Activated naive CD8-positive, alpha-beta T cell treated with anti-CD3 and anti-CD28 coated beads, Interleukin-2, amount 10 ng/mL, durations not matched to agents 7 days and 5 days (primary cell): ENCODE data around the gene SYS1. TPM values are rescaled to one million over a fixed set of nuclear protein-coding genes. Genes with fewer than 3 reads are reported as not detected.

Experiments
- ATAC-seq: fragments of 150-1000 bp; cut with Tn5 transposase; one replicate; pipeline ENCODE4 v1.10.0; 2021; ENCODE audit warnings: low read depth, moderate library complexity
- POLR2A ChIA-PET: fragments of 350-600 bp; sonication (Branson Sonifier 250); formaldehyde crosslinking; loops from one replicate; lab custom pipeline; 2021; ENCODE audit warnings: antibody characterized with exemption; lab: Charles Lee
- DNase-seq: peaks from one replicate; pipeline ENCODE4 v3.0.0; 2021
- H3K27ac Mint-ChIP-seq: one replicate; pipeline ENCODE4 v1.8.0; 2022; ENCODE audit warnings: mild to moderate bottlenecking, mixed read lengths
- H3K27me3 Mint-ChIP-seq: one replicate; pipeline ENCODE4 v1.8.0; 2022; ENCODE audit warnings: mild to moderate bottlenecking, moderate library complexity, mixed read lengths
- H3K36me3 Mint-ChIP-seq: one replicate; pipeline ENCODE4 v1.8.0; 2021; ENCODE audit warnings: mild to moderate bottlenecking, mixed read lengths
- H3K4me1 Mint-ChIP-seq: one replicate; pipeline ENCODE4 v1.8.0; 2021; ENCODE audit warnings: mixed read lengths
- H3K4me3 Mint-ChIP-seq: one replicate; pipeline ENCODE4 v1.8.0; 2022; ENCODE audit warnings: mild to moderate bottlenecking, moderate library complexity, mixed read lengths
- H3K9me3 Mint-ChIP-seq: one replicate; pipeline ENCODE4 v1.8.0; 2021; ENCODE audit warnings: mixed read lengths
- total RNA-seq, 2 experiments: library from RNA; stranded (reverse); gene quantifications; one replicate each; pipeline ENCODE4 v1.2.3, GENCODE V29; 2021

SYS1 gene
- total RNA-seq, 2 experiments from 2014 or later, result 34.9 to 38.6 TPM

DNA sequence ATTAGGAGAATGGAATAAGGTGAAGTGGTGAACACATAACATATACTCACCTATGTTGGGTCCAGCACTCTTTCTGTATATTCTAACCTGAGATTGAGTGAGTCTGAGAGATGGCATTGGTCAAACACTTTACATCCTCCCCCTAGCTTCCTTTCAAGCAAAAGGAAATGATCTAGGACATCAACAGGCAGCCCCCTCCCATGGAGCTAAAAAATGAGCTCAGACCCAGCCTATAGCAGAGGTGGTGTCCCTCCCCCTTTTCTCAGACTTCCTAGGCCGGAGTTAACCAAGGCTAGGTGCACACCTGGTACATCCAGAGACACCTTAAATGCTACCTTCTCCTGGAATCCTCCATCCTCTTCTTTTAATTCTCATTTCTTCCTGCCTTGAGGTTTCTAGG, 9.2 kb upstream of the SYS1 start:
- Mint-ChIP-seq H3K9me3 (no peaks in the 10 kb centered on the region), H3K4me3 (no peak overlapping the region), H3K27ac (no peak overlapping the region), H3K4me1 (peaks cover 47% of the 10 kb centered on the region), H3K36me3 (no peaks in the 10 kb centered on the region), H3K27me3 (no peaks in the 10 kb centered on the region)
- DNase-seq, result no peak
- no peak for ATAC-seq
- POLR2A ChIA-PET, result interaction anchor here (1.2 kb wide), 1 partner anchor 9 kb away, joined by 3 read pairs; the partner anchor contains the start of gene SYS1

DNA sequence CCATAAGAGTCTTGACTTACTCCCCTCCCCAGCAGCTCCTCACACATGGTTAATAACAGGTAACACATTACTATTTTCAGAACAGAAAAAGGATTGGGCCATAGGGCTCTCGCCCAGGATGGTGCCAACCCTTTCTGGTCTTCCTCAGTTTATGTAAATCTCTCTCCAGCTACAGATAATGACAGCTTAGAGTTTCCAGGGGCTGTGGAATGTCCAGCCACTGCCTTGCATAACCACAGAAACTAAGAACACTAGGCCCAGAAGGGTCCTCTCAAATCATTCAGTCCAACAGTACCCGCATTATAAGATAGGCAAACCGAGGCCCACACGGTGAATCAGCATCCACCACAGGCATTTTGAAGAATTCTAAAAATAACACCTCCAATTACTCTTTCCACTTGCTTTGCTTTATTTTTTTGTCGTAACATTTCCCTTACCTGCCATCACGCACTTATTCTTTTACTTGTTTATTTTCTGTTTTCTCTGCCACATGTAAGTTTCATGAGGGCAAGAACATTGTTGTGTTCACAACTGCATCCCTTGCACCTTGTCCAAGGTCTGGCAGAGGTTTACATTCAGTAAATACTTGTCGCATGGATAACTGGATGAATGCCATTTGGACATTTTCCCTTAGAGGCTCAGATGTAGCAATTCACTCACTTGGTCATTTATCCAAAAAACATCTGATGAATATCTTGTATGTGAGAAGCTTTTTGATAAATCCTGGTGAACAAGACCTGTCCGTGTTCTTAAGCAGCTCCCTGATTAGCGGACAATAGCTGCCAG, 8.3 kb upstream of the SYS1 start:
- Mint-ChIP-seq H3K4me3 (no peak overlapping the region), H3K36me3 (no peaks in the 10 kb centered on the region), H3K27ac (no peak overlapping the region), H3K27me3 (no peaks in the 10 kb centered on the region), H3K9me3 (no peaks in the 10 kb centered on the region), H3K4me1 (peaks cover 48% of the 10 kb centered on the region)
- POLR2A ChIA-PET, result no interaction called here
- no peak for ATAC-seq
- no peak for DNase-seq

DNA sequence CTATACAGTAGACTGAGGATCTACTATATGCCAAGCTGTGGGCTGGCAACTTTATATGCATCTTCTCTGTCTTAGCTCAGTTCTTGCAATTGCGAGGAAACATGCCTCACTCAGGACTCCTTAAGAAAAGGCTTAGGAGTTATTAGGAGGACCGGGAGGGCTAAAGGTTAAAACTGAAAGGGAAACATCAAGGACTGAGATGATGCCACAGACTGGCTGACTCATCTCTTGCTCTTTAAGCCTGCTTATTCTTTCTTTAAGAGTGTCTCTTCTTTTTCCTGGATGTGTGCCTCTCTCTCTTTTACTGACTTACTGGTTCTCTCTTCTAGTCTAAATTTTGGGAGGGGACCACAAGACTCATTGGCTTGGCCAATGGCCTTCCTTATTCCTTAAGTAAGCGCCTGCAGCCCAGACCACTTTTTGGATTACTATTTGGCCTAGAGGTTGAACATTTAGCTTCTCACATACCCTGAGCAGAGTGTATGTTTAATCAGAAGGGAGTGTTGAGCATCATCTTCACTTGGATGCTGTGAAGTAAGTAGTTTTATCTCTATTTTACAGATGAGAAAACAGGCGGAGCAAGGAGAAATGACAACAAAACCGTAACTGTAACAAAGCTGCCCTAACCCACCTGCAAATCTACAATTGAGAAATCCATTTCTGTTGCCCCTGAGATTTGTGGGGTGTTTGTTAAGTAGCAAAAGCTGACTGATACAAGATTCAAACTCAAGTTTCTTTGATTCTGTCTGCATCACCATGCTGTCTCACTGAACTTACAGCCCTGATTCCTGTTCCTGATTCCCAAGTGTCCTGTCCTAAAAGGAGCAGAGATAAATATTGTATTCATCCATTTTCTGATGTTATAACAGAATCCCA, 7.5 kb upstream of the SYS1 start:
- peak; percentile 70 for ATAC-seq
- peaks cover 48% of the 10 kb centered on the region for H3K4me1 Mint-ChIP-seq

DNA sequence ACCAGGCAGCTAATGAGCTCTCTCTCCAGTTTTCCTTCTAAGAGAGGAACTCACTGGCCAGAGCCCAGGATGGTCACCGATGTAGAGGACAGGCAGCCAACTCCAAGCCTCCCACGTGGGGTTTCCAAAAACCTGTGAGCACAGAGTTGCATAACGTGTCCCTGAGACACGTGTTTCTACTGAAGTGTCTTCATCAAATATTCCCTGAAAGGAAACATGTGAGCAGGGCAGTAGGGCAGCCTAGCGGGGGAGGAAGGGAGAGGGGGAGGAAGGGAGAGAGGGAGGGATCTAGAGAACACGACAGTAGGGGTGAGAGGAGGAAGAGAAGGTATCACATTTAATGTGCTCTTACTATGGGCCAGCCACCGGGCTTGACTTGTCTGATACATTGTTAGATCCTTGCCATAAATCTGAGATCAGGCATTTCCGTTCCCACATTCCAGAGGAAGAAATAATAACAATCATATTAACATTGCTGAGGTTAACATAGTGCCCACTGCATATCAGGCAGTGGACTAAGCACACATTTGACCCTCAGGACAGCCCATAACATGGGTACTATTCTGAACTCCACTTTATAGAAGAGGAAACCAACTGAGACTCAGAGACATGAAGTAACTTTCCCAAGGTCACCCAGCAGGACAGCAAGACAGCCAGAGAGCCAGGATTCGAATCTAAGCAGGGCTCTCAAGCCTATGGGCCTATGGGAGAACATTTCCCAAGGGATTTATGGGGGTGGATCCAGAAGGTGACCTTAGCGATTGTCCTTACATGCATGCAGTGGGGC, 4.5 kb upstream of the SYS1 start:
- ATAC-seq, result no peak
- Mint-ChIP-seq H3K4me1 (peaks cover 51% of the 10 kb centered on the region), H3K9me3 (no peaks in the 10 kb centered on the region), H3K27ac (no peak overlapping the region), H3K36me3 (no peaks in the 10 kb centered on the region), H3K4me3 (no peak overlapping the region), H3K27me3 (no peaks in the 10 kb centered on the region)
- no peak for DNase-seq
- POLR2A ChIA-PET, result interaction anchor here (1.5 kb wide), 1 partner anchor 15 kb away, joined by 6 read pairs; no protein-coding TSS in a partner anchor

More for the DNA sequence above, 7.5 kb upstream of the SYS1 start:
- H3K9me3 Mint-ChIP-seq, result no peaks in the 10 kb centered on the region
- peak overlapping the region; percentile 57 for H3K4me3 Mint-ChIP-seq
- H3K27ac Mint-ChIP-seq, result peak overlapping the region; percentile 80
- POLR2A ChIA-PET, result no interaction called here
- DNase-seq, result no peak
- no peaks in the 10 kb centered on the region for H3K36me3 Mint-ChIP-seq
- H3K27me3 Mint-ChIP-seq, result no peaks in the 10 kb centered on the region

DNA sequence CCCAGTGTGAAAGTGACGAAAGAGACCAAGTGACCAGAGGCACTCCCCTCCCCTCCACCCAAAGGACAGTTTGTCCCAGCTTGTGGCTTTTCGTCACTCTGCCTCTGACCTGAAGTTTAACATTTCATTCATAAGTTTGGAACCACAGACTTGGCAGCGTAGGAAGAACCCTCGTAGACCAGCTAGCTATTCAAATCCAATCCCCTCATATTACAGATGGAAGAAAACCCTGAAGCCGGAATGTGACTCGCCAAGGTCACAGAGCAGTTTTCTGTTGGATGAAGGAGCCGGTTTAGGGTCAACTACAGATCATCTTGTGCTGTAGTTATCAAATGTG, 3.9 kb upstream of the SYS1 start:
- DNase-seq (no peak), ATAC-seq (no peak)
- POLR2A ChIA-PET, result interaction anchor here (1.5 kb wide), 1 partner anchor 15 kb away, joined by 6 read pairs; no protein-coding TSS in a partner anchor
- H3K27me3 Mint-ChIP-seq, result no peaks in the 10 kb centered on the region
- H3K27ac Mint-ChIP-seq, result no peak overlapping the region
- no peaks in the 10 kb centered on the region for H3K36me3 Mint-ChIP-seq
- peaks cover 50% of the 10 kb centered on the region for H3K4me1 Mint-ChIP-seq
- H3K9me3 Mint-ChIP-seq, result no peaks in the 10 kb centered on the region
- H3K4me3 Mint-ChIP-seq, result no peak overlapping the region

DNA sequence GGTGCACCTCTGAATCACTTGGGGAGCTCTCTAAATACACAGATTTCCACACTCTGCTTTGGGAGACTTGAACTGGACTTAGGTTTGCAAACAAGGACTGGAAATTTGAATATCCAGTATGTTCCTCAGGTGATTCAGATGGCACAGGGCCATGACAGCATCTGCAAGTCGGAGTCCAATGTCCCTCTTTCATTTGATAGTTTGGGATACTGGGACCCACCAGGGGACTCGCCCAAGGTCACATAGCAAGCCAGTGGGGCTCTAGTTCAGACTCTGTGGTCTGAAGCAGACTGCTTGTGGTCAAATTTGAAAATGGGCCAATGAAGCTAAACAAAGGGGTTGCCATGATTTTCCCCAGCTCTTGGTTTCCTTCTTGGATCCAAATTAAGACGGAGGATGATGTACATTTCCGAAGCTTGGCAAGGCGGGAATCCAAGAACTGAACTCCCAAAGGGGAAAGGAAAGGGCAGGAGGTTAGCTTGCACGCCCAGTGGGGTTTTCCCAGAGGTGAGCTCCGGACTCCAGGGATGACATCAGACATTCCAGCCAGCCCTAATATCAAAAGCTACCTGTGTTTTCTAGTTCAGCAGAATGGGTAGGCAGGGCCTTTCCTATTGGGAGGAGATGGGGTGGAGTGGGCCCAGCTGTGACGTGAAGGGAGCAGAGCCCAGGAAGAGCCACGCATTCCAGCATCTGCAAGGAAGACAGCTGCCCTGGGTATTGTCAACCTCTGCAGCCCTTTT, 3.4 kb upstream of the SYS1 start:
- POLR2A ChIA-PET, result interaction anchor here (1.5 kb wide), 1 partner anchor 14 kb away, joined by 6 read pairs; no protein-coding TSS in a partner anchor
- H3K4me3 Mint-ChIP-seq, result no peak overlapping the region
- no peak overlapping the region for H3K27ac Mint-ChIP-seq
- peaks cover 47% of the 10 kb centered on the region for H3K4me1 Mint-ChIP-seq
- ATAC-seq (no peak), DNase-seq (no peak)
- no peaks in the 10 kb centered on the region for H3K9me3 Mint-ChIP-seq
- H3K27me3 Mint-ChIP-seq, result no peaks in the 10 kb centered on the region
- no peaks in the 10 kb centered on the region for H3K36me3 Mint-ChIP-seq

DNA sequence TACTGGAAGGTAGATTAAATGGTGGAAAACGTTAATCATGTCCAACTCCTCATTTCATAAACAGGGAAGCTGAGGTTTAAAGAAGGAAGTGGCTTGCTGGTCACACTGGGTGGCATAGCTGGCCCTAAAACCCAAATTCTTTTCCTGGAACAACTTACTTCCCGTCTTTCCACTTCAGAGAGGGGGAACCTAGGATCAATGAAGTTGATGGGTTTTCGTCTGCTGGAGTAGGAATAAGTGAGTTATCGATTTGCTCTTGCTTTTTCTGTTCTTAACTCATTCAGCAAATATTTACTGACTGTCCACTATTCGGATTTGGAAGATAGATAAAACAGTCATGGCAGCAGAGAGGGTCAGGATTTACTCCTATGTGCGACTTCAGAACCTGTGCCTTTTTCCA, 1.2 kb upstream of the SYS1 start:
- POLR2A ChIA-PET, result interaction anchor here (0.7 to 2.9 kb wide), 2 partner anchors 14 to 625 kb away, joined by 3 to 14 read pairs; partner anchors contain the start of gene SDC4
- Mint-ChIP-seq H3K4me1 (peaks cover 45% of the 10 kb centered on the region), H3K36me3 (peaks cover 5% of the 10 kb centered on the region), H3K27me3 (no peaks in the 10 kb centered on the region), H3K4me3 (no peak overlapping the region), H3K9me3 (no peaks in the 10 kb centered on the region), H3K27ac (no peak overlapping the region)
- DNase-seq (no peak), ATAC-seq (no peak)

DNA sequence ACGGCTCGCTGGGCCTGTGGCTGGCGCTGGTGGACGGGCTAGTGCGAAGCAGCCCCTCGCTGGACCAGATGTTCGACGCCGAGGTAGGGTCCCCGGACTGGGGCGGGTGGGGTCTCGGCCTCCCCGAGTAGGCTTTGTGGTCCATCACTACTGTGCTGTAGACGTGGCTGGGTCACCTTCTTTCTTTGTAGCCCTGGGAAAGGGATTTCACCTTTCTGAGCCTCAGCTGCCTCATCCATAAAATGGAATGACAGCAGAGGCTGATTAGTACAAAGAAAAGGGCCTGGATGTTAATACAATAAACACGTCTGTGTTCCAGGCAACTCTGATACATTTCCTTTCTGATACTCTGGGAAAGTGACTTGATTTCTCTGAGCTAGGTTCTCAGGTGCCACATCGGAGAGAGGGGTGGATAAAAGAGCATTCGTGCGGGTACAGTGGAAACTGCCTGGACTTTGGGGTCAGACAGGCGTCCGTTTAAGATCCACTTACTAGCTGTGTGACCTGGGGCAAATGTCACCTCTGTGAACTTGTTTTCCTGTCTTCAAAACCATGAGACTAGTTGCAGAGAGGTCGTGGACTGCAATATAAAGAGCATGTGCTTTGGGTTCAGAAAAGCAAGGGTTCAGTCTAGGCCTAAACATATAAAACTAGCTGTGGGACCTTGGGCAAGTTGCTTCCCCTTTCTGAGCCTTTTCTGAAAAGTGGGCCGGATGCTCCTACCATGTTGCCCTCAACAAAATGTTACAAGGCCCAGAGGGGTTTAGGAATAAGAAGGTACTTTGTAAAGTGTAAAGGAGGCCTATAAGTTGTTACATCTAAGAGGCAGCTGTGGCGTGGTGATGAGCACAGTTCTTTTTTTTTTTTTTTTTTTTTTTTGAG, 896 bp downstream of the SYS1 start:
- POLR2A ChIA-PET, result interaction anchor here (0.6 to 4.0 kb wide), 9 partner anchors 9 to 428 kb away, joined by 3 to 49 read pairs (median 8); partner anchors contain the start of genes DNTTIP1, PIGT, SDC4 and WFDC3
- Mint-ChIP-seq H3K36me3 (peaks cover 14% of the 10 kb centered on the region), H3K9me3 (no peaks in the 10 kb centered on the region), H3K4me3 (peak overlapping the region; percentile 97), H3K27ac (peak overlapping the region; percentile 90), H3K27me3 (no peaks in the 10 kb centered on the region), H3K4me1 (peaks cover 40% of the 10 kb centered on the region)
- ATAC-seq, result no peak
- DNase-seq, result no peak

DNA sequence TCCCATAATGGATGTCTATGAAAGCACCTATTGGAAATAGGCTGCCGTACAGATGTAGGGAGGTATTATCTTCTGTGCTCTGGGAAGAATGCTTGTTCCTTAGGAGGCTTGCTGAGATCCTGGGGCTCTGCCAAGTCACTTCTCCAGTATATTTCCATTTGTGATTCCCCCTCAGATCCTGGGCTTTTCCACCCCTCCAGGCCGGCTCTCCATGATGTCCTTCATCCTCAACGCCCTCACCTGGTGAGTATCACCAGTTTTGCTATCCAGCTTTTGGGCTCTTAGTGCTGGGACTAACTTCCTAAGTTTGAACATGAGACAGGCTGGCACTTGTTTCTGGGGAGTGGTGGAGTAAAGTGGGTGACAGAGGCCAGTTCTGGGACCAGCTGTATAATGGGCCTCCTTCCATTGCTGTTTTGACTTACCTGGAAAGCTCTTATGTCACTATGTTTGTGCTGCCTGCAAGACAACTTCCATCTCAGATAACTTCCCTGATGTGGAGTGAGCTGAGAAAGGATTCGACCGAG, 2.6 kb downstream of the SYS1 start:
- Mint-ChIP-seq H3K27ac (no peak overlapping the region), H3K4me3 (no peak overlapping the region), H3K9me3 (no peaks in the 10 kb centered on the region), H3K4me1 (peaks cover 41% of the 10 kb centered on the region), H3K36me3 (peaks cover 15% of the 10 kb centered on the region), H3K27me3 (no peaks in the 10 kb centered on the region)
- ATAC-seq (no peak), DNase-seq (no peak)
- POLR2A ChIA-PET, result interaction anchor here (4.0 kb wide), 1 partner anchor 7 kb away, joined by 49 read pairs; no protein-coding TSS in a partner anchor

DNA sequence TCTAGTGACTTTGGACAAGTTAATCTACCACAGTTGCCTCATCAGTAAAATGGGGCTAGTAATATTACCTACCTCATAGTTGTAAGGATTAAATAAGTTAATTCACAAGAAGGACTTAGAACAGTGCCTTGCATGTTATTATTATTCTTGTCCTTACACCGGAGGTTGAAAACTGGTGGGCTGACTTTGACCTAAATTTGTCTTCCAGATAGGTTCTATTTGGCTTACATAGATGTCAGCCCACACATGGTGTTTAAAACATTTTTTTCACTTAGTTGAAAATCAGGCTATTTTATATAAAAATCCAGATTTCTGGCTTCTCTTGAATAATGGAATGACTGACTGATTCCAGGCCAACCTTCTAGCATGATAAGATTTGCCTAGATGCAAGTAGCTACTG, 3.2 kb downstream of the SYS1 start:
- Mint-ChIP-seq H3K36me3 (peaks cover 15% of the 10 kb centered on the region), H3K4me3 (no peak overlapping the region), H3K4me1 (peaks cover 41% of the 10 kb centered on the region), H3K9me3 (no peaks in the 10 kb centered on the region), H3K27ac (no peak overlapping the region), H3K27me3 (no peaks in the 10 kb centered on the region)
- ATAC-seq (no peak), DNase-seq (no peak)
- POLR2A ChIA-PET, result interaction anchor here (4.0 kb wide), 1 partner anchor 7 kb away, joined by 49 read pairs; no protein-coding TSS in a partner anchor

DNA sequence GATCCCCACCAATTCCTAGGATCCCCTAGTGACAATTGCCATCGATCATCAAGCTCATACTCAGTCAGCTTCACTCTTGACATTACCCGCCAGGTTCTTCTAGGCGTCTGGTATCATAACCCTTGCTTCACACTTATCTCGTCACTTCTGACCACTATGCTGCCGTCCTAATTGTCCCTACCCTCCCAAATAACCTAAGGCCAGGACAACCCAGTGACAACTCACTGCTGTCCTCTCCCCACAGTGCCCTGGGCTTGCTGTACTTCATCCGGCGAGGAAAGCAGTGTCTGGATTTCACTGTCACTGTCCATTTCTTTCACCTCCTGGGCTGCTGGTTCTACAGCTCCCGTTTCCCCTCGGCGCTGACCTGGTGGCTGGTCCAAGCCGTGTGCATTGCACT, 3.7 kb downstream of the SYS1 start:
- peaks cover 41% of the 10 kb centered on the region for H3K4me1 Mint-ChIP-seq
- ATAC-seq (no peak), DNase-seq (no peak)
- peaks cover 15% of the 10 kb centered on the region for H3K36me3 Mint-ChIP-seq
- no peak overlapping the region for H3K27ac Mint-ChIP-seq
- H3K4me3 Mint-ChIP-seq, result no peak overlapping the region
- no peaks in the 10 kb centered on the region for H3K9me3 Mint-ChIP-seq
- no peaks in the 10 kb centered on the region for H3K27me3 Mint-ChIP-seq
- POLR2A ChIA-PET, result no interaction called here
